G401 (cell line): ENCODE data around the gene STMND1. TPM values are rescaled to one million over a fixed set of nuclear protein-coding genes. Genes with fewer than 3 reads are reported as not detected.
A peak's percentile ranks its signal among the peaks of the same experiment; 100 is the strongest.

Experiments used
- DNase-seq: peaks from one replicate; pipeline ENCODE4 v3.0.0-alpha.2; 2015; ENCODE audit warnings: low spot score
- in situ Hi-C: cut with HindIII; loops from 2 replicates; pipeline ENCODE4 v1.10.0; 2016; ENCODE audit warnings: low sequenced_read_pairs, mixed read lengths
- total RNA-seq: library from RNA; depleted of rRNA; stranded (reverse); fragments of >200 nt; shearing (Covaris generic); gene quantifications from 2 replicates; pipeline ENCODE4 v1.2.3, GENCODE V29; 2014; rRNA removed

The STMND1 gene
- total RNA-seq, 1 experiment from 2014 or later = not detected

DNA sequence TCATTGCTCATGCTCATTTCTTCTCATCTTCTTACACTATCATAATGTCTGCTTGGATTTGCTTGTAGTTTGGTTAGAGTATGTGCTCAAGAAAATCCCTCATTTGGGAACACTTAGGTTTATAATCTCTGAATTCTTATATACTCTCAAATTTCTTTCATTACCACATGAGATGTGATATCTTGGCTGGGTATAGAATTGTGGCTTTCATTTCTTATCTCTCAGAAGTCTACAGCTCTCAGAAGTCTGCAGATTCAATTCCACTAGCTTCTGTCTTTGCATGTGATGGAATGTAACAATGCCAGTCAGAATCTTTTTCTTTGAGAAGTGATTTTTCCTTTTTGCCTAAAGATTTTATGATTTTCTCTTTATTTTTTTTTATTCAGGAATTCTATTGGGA is 50.9 kb downstream of the STMND1 start:
- no peak for DNase-seq
- in situ Hi-C loops = loop anchor here (25.0 kb wide), 1 partner anchor 635 kb away; no protein-coding TSS in a partner anchor

DNA sequence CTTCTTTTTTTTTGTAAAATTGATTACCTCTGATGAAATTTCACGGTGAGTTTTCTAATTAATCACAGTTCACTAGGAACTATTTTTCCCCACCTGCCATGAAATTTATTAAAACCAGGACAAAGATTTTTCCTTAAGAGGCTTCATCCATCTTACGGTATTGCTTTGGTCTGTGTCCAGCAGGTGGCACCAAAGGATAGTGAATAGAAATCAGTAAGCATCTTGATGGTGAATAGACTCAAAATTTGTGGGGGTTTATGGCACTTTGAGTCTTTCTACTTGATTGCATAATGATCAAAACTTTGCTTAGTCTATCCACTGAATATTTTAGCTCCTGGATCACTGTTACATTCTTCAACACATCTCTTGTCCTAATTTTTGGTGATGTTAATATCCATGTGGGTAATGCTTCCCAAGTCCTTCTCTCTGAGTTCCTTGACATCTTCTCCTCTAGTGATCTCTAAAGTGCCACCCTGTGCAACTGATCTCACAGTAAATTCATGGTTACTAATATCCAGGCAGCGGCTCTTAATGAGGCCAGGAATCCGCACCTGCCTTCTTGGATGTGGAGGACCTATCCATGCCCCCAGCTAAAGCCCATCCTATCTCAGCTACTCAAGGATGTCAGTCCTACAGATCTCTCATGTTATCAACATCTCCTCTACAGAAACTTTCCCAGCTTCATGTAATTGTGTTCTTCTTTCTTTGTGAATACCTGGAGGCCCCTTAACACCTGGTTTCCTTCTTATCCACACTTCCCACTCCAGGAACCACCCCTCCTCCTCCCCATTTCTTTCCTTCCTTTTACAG is 54.5 kb downstream of the STMND1 start:
- DNase-seq = peak; percentile 92
- in situ Hi-C loops = loop anchor here (25.0 kb wide), 1 partner anchor 631 kb away; no protein-coding TSS in a partner anchor

DNA sequence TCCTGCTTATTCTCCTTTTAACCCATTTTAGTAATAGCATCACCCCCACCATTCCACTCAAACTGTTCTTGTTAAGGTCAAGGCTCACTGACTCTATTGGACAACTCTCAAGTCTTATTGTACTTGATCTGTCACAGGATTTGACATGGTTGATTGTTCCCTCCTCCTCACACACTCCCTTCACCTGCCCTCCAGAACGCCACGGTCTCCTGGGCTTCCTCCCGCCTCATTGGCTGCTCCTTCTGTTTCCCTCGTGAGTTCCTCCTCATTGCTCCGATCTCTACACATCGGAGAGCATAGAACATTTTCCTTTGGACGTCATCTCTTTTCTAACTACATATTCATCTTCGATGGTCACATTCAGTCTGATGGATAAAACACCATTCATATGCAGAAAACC is 55.1 kb downstream of the STMND1 start:
- DNase-seq = no peak
- in situ Hi-C loops = loop anchor here (25.0 kb wide), 1 partner anchor 630 kb away; no protein-coding TSS in a partner anchor

DNA sequence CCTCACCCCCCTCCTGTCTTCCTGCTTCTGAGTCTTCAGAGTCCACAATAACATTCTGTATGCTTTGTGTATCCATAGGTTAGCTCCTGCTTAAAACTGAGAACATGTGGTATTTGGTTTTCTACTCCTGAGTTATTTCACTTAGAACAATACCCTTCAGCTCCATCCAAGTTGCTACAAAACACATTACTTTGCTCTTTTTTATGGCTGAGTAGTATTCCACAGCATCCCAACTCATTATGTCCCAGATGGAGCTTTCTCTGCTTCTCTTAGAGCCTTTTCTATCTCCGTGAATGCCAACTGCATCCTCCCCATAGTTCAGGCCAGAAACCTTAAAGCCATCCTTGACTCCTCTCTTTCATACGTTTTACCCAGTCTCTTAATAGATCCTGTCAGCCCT is 55.8 kb downstream of the STMND1 start:
- DNase-seq = no peak
- in situ Hi-C loops = loop anchor here (25.0 kb wide), 1 partner anchor 630 kb away; no protein-coding TSS in a partner anchor

DNA sequence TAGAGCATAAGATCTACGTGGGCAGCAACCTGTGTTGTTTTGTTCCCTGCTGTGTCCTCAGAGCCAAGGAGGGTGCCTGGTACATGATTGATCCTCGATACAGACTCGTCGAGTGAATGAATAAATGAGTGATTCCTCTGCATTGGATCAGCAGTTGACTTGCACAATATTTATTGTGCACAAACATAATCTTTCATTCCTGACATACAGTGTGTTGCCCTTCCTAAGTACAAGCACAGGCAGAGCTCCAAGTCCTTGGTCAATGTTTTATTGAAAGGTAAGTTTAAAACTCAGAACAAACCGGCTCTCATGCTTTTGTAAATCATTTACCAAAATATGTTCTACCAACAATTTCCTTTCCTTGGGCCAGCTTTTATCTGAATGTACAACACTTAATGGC is 57.4 kb downstream of the STMND1 start:
- no peak for DNase-seq
- in situ Hi-C loops = loop anchor here (25.0 kb wide), 1 partner anchor 628 kb away; no protein-coding TSS in a partner anchor

DNA sequence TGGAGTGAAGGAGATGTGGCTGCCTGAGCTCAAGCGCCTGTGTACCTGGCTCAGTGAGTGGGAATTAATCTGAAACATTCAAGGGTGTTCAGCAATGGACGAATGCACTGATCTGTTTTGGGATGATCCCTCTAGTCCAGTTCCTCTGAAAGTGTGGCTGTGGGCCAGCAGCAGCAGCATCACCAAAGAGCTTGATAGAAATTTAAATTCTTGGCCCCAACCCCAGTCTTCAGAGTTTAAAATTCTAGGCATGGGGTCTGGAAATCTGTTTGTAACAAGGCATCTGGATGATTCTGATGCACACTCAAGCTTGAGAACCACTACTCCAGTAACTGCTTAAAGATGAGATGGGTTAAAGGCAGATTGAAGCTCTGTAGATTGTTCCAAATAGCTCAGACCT is 59.2 kb downstream of the STMND1 start:
- in situ Hi-C loops = loop anchor here (25.0 kb wide), 1 partner anchor 626 kb away; no protein-coding TSS in a partner anchor

DNA sequence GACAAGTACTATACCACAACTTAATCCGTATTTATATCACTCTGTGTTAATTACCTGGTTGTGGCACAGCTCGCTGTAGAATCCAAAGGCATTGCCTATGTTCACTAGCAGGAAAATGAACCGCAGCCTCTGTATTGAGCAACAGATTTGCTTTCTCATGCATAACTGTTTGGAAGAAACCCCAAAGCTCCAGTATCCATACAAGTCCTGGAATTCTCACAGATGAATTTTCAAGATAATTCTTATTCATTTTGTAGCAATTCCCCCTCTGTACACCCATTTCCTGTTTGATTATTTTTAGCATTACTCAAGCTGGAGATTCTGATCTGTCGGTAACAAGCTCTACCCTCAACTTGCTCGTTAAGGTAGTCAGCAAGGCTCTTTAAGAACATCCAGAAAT is 63.5 kb downstream of the STMND1 start:
- in situ Hi-C loops = loop anchor here (25.0 kb wide), 1 partner anchor 622 kb away; no protein-coding TSS in a partner anchor
- no peak for DNase-seq

More for the DNA sequence above, 59.2 kb downstream of the STMND1 start:
- no peak for DNase-seq

DNA sequence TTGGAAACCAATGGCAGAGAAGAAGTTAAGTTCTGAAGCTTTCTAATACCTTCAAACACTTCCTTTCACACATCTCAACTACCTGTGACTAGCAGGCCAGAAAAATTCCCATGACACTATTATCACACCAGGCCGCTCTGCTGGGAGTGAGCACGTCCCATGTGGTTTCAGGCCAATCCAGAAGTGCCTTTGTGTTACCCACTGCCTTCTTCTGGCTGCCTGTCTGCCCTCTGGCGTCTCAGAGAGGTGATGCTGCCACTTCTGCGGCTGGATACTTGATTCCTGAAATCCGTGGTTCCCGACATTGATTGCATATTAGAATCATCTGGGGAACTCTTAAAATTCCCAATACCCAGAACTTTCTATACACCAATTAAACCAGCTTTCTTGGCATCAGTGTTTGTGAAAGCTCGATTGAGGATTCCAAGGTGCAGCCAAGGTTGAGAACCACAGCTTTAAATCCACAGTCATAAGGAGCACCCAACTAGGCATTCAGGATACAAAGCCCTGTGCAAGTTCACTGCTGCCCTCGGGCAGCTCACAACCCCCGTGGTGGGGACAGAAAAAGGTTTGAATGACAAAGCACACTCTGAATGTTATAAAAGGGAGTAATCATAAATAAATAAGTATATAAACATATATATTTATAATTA is 65.6 kb downstream of the STMND1 start:
- in situ Hi-C loops = loop anchor here (25.0 kb wide), 1 partner anchor 620 kb away; no protein-coding TSS in a partner anchor
- no peak for DNase-seq

DNA sequence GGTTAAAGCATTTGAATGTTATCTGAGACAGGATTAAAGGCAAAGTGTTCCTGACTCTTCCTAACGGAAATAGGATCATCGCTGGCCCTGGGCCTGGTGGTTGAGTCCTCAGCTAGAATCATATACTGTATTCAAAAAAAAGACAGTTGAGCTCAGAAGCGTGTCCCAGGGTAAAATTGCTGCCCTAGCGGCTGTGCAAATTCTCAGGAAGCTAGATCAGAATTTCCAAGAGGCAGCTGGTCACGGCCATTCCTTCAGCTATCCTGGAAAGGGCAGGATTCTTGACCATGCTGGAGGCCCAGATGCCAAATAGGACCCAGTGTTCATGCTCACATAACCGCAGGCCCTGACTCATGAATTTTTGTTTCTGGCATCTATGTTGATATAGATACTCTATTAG is 67.4 kb downstream of the STMND1 start:
- no peak for DNase-seq
- in situ Hi-C loops = loop anchor here (25.0 kb wide), 1 partner anchor 618 kb away; no protein-coding TSS in a partner anchor

DNA sequence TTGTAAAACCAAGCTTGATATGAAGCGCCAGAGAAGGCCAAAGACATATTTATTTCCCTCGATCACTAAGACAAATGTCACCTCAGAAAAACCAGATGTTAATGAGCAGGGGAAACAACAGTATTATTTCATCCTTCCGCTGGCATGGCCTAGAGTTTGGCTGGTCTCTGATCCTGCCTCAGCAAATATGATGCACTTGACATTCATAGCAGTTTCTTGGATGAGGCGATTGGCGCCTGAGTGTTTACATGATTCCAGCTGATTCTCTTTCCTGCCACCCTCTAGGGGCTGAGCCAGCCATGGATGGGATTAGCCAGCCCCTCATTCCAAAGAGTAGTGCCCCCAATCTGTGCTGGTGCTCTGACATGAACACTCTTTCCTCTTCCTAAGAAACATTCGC is 67.9 kb downstream of the STMND1 start:
- no peak for DNase-seq
- in situ Hi-C loops = loop anchor here (25.0 kb wide), 1 partner anchor 618 kb away; no protein-coding TSS in a partner anchor

DNA sequence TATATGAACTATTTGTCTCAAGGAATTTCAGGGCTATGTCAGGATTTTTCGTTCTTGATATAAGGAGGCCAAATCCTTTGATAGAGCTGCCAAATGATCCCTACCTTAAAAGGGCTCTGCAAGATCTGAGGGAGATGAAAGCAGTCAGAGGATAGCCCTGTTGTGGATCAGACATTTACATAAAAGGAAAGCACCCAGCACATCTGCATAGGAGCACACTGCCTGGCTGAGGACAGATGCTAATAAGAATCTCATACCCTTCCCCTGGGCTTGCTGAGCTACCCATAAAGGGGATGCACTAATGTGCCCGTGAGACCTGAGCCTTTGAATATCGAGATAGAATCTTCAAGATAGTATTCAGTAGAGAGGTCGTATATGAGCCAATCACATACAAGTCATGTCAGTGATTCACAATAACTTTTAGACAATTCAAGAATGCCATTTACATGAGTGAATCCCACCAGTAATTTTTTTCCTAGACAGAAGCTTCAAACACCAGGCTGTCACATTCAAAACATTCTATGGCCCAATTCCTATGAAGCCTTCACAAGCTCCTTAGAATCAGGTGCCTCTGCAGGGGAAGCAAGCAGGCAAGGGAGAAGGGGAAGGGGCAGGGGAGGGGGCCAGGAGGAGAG is 71.1 kb downstream of the STMND1 start:
- in situ Hi-C loops = loop anchor here (25.0 kb wide), 1 partner anchor 614 kb away; no protein-coding TSS in a partner anchor
- DNase-seq = no peak

DNA sequence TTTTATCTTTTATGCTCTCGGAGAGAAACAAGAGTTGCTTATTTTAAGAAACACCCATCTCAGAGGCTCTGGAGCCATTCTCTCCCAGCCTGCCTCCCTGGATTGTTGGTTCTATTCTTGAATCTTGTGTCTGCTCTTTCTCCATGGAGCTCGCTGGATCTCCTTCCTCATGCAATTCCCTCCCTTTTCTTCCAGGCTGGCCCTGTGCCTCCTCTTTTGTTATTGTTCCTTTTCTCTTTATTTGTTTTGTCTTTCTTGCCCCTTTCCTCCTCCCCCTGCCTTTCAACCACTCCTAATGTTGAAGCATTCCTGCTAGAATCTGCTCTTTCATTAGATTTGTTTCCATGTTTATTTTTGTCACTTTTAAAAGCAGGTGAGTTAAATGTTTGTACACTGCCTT is 76.5 kb downstream of the STMND1 start:
- in situ Hi-C loops = no loop called here
- no peak for DNase-seq

DNA sequence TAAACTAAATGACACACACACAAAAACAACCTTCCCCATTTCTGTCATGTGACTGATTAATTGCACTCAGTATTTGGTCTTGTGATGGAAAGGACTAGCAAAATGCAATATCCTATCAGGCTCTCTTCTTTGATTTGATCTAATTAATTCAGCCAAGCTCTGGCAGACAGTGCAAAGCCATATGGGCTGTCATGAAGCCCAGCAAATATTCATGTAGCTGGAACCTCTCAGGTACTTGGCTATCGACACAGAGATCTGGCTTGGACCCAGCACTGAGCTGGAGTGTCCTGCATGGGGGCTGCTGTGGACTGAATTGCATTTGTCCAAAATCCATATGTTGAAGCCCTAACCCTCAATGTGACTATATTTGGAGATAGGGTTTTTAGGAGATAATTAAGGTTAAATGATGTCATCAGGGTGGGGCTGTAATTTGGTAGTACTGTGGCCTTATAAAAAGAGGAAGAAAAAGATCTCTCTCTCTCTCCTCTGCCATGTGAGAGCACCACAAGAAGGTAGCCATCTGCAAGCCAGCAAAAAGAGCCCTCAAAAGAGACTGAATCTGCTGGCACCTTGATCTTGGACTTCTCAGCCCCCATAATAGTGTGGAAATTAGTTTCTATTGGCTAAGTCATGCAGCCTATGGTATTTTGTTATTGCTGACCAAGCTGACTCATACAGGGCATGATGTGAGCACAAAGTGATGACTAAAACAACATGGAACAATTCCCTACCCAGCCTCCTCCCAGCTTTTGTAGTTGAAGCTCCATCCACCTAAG is 77.1 kb downstream of the STMND1 start:
- DNase-seq = peak; percentile 94

DNA sequence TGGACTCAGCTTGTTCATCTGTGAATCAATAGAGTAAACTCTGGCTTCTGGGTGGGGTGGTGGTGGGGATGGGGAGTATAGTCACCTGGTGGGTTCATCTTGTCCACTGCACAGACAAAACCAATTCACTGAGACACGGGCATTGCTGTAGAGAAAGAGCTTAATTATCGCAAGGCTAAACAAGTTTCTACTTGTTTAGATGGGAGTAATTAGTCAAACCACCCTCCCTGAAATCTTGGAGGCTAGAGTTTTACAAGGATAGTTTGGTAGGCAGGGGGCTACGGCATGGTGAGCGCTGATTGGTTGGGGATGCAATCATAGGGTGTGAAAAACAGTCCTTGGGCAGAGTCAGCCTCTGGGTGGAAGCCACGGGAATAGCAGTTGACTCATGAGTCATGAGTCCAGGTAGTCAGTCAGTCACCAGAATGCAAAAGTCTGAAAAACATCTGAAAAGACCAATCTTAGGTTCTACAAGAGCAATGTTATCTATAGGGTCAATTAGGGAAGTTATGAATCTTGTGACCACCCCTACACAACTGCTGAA is 77.8 kb downstream of the STMND1 start:
- DNase-seq = no peak
- in situ Hi-C loops = no loop called here

More for the DNA sequence above, 77.1 kb downstream of the STMND1 start:
- in situ Hi-C loops = no loop called here

Other genes starting within 250 kb of the STMND1 start
- 1.8 and 2.7 TPM in 2 replicates for gene RBM24, start 179.3 kb downstream of the STMND1 start, total RNA-seq